Measurements from ENCODE around the gene AACS. TPM values are rescaled to one million over a fixed set of nuclear protein-coding genes. Genes with fewer than 3 reads are reported as not detected.
"Not testable (repeated sequence)": the region's sequence is repeated elsewhere in the genome, so short reads cannot be mapped to it uniquely, and the experiment has no call there.

AACS gene
- polyA plus RNA-seq, 1 experiment, result 27.5 TPM

DNA sequence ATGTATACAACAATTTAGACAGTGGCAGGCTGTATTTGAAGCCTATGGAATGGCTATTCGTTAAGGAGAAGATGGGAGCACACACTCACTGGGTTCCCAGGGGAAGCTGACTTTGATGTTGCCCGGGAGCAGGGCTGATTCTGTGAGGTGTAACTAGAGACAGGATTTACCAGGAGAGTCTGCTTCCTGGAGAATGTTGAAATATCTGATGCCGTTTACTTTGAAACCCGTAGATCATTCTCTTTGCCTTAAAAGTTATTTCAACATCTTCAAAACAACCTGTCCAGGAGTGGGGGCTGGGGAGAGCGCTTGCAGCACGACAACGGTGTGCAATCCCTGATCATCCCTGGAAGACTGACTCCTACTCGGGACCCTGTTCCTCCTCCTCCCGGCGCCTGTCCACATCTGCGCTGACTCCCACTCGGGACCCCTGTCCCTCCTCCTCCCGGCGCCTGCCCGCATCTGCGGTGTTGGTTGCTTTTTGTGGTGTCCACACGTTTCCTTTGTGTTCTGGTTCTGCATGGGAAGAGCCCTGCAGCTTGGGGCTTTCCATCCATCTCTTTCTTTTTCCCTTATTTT, 72.6 kb downstream of the AACS start:
- DNase-seq (ENCODE audit: low read depth), result no peak
- Histone ChIP-seq H3K27me3 (ENCODE audit: control insufficient read depth, insufficient read depth, low read length) (no peaks in the 10 kb centered on the region), H3K4me3 (ENCODE audit: low read depth, low read length) (no peak overlapping the region), H3K36me3 (ENCODE audit: control insufficient read depth, insufficient read depth, low read length) (peaks cover 10% of the 10 kb centered on the region)
- CTCF ChIA-PET, result interaction anchor here (1.0 kb wide), 1 partner anchor 10 kb away, joined by 3 read pairs; no protein-coding TSS in a partner anchor
- POLR2A ChIA-PET, result no interaction called here
- no peak for TF ChIP-seq CTCF (IDR thresholded peaks at IDR 0.05; ENCODE audit: insufficient read depth, low read depth, low read length)

DNA sequence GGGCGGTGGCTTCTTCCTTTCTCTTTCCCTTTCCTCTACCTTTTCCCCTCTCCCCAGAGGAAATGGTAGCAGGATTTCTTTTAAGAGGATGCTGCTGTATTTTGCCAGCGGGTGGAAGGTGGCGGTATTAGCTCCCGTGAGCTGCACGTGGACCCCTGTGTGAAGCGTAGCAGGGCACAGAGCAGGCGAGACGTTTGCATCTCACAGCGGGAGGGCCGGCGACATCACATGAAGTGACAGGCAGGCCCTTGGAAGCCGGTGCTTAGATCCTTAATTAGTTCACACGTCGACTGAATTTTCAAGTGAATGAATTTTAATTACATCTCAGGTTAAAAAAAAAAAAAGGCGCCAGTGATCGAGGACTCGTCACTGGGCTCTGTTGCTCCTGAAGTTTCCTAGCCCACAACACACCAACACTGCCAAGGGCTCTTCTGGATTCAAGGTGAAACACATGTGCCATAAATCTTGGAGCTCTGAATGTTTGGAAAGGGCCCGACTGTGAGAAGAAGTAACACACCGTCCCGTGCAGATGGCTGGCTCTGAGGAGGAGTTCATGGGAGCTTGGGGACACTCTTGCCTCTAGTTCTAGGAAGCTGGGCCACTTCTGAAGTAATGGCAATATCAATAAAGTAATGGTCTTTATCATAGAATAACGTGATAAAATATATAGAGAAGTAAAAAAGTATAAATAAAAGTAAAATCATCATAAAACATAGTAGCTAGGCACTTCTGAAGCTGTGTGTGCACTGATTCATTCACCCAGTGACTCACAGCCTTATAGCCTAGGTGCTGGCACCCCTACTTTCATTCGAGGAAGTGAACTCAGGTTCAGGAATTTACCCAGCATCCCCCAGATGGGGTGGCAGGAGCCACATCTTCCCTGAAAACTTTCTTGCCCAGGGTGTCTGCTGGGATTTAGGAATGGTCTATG, 75.3 kb downstream of the AACS start:
- ChIA-PET CTCF (interaction anchor here (1.1 kb wide), 1 partner anchor 234 kb away, joined by 3 read pairs; no protein-coding TSS in a partner anchor), POLR2A (no interaction called here)
- H3K4me3 ChIP-seq (ENCODE audit: low read depth, low read length), result no peak overlapping the region
- no peak for TF ChIP-seq CTCF (IDR thresholded peaks at IDR 0.05; ENCODE audit: insufficient read depth, low read depth, low read length)
- DNase-seq (ENCODE audit: low read depth), result no peak
- peaks cover 5% of the 10 kb centered on the region for H3K36me3 ChIP-seq (ENCODE audit: control insufficient read depth, insufficient read depth, low read length)
- H3K27me3 ChIP-seq (ENCODE audit: control insufficient read depth, insufficient read depth, low read length), result no peaks in the 10 kb centered on the region

DNA sequence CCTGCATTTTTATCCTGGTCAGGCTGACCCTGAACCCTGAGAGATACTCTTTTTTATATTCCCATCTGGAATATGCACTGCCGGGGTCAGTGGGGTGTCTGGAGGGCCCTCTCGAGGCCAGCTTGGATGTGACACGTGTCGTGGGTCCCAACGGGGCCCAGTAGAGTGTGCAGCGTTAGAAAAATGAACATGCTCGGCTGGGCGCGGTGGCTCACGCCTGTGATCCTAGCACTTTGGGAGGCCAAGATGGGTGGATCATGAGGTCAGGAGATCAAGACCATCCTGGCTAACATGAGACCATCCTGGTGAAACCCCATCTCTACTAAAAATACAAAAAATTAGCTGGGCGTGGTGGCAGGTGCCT, 76.0 kb downstream of the AACS start:
- H3K36me3 ChIP-seq (ENCODE audit: control insufficient read depth, insufficient read depth, low read length); CTCF ChIA-PET; H3K27me3 ChIP-seq (ENCODE audit: control insufficient read depth, insufficient read depth, low read length); H3K4me3 ChIP-seq (ENCODE audit: low read depth, low read length); POLR2A ChIA-PET; DNase-seq (ENCODE audit: low read depth): not testable (repeated sequence)

DNA sequence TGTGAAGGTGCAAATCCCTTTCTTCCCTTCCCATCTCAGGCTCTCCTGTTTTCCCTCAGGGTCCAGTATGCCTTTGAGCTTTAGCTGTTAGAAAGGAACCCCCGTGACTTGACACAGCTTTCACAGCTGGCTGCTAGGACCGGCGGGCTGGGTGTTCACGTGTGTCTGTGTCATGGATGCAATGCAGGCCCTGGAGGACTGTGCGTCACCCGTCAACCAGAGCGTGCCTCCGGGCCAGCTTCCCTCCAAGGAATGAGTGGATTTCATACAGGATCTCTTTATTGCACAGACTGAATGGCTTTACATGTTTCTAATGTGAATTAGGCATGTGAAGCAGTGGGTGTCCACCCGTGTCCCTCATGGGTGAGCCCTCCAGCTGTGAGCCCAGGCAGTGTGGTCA, 77.4 kb downstream of the AACS start:
- no peak overlapping the region for H3K4me3 ChIP-seq (ENCODE audit: low read depth, low read length)
- no peaks in the 10 kb centered on the region; the same call in 1 of the 2 replicates for H3K36me3 ChIP-seq (ENCODE audit: control insufficient read depth, insufficient read depth, low read length)
- H3K27me3 ChIP-seq (ENCODE audit: control insufficient read depth, insufficient read depth, low read length), result no peaks in the 10 kb centered on the region
- peak; percentile 26 for DNase-seq (ENCODE audit: low read depth)
- ChIA-PET CTCF (interaction anchor here (0.6 to 0.7 kb wide), 2 partner anchors 12 to 13 kb away, joined by 3 read pairs; no protein-coding TSS in a partner anchor), POLR2A (no interaction called here)
- TF ChIP-seq CTCF (IDR thresholded peaks at IDR 0.05; ENCODE audit: insufficient read depth, low read depth, low read length), result no peak

- CTCF ChIA-PET, result no interaction called here
- Histone ChIP-seq H3K27me3 (ENCODE audit: control insufficient read depth, insufficient read depth, low read length) (no peaks in the 10 kb centered on the region), H3K4me3 (ENCODE audit: low read depth, low read length) (no peak overlapping the region), H3K36me3 (ENCODE audit: control insufficient read depth, insufficient read depth, low read length) (no peaks in the 10 kb centered on the region; the same call in 1 of the 2 replicates)
- DNase-seq (ENCODE audit: low read depth), result no peak
- no peak for TF ChIP-seq CTCF (IDR thresholded peaks at IDR 0.05; ENCODE audit: insufficient read depth, low read depth, low read length)
- POLR2A ChIA-PET, result no interaction called here
These were observed 78.3 kb downstream of the AACS start for GRCh38 chr12:125143491-125143890.

Data from BJ (cell line).